ENCODE data around the gene S100A5.

Gene S100A5

DNA sequence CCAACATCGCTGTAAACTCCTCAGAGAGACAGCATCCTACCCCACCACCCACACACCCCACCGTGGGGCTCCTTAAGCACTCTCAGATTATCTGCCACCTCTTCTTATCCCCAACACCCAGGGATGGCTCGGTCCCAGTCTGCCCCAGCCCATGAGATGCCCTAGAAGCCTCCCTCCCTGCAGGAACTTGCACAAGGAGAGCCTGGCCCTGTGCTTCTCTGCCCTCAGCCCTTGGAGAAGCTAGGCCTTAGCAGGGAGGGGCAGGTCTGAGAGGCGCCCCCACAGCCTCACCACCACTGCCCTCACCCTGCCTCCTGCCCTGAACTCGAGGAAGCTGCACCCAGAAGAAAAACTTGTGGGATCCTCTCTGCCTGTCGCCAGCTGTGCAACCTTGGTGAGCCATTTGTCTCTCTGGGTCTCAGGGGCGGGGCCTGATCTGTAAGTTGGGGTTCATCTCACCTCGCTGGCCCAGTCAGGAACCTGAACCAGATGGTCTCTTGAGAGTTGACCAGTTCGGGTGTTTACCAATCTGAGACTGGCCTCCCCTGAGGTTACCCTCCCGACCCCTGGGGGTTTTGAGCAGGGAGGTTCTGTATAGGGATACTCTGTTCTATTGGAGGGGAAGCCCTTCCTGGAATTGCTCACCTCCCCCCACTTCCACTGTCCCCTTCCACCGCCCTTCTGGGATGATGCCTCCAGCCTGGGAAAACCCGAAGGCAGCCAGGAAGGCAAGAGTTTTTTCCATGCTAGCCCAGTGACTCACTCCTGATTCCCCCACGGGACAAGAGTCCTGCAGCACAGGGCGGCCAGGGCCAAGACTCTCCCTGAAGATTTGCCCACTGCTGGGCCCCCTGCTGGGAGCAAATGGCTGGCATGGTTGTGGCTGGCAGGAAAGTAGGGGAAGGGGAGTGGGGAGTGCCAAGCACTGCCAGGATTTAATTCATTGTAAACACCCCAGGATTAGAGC is 8.3 kb upstream of the S100A5 start, which contains the start of gene S100A3:
Gene S100A3, minus strand, starts transcription at position 537 of the 967 bp plus-strand sequence. CDS start 773 bp downstream, outside the sequence.
- no peaks in the 10 kb centered on the region for H3K9me3 Mint-ChIP-seq
- peaks cover 65% of the 10 kb centered on the region for H3K4me1 Mint-ChIP-seq
- peaks cover 34% of the 10 kb centered on the region for H3K27me3 Mint-ChIP-seq
- H3K4me3 Mint-ChIP-seq = no peak within 1 kb of the TSS
- H3K27ac Mint-ChIP-seq = peak within 1 kb of the TSS; percentile 71
- DNase-seq = peak; percentile 19
- CTCF ChIA-PET = interaction anchor here (2.0 kb wide), 1 partner anchor 17 kb away, joined by 7 read pairs; no protein-coding TSS in a partner anchor
- H3K36me3 Mint-ChIP-seq = peaks cover 15% of the 10 kb centered on the region

DNA sequence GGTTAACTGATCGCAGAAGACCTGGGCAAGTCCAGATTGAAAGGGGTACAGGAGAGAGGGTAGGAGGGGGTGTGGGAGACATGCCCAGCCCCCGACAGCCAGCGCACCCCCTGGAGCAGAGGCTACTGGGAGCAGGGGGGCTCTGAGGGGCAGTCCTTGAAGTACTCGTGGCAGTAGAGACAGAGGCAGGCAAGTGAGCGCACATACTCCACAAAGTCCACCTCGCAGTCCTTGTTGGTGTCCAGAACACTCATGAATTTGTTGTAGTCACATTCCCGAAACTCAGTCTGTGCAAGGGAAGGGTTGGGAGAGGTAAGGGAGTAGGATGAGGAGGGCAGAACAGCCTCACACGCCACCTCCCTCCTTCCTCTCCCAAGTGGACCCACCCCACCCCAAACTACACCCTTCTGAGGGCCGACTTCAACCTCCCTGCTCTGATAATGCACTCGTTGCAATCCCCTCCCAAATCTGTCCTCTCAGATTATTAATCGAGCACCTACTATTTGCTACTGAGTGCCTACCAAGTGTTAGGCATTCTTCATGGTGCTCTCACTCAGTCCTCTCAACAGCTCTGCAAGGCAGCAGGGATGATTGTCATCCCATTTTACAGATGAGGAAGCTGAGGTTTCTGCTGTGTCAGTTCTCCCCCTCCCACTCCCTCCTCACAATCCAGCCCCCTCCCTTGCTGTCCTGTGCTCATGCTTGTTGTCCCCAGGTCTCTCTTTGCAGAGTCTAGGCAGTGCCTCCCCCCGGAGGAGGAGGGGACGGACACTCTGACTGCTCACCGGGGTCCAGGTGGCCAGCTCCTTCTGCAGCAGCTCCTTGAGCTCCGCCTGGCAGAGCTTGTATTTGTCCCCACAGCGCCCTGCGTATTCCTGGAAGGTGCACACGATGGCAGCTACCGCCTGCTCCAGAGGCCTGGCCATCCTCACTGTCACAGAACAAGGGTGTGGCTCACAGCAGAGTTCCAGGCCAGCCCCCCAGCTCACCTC is 7.1 kb upstream of the S100A5 start:
- Mint-ChIP-seq H3K27me3 (peaks cover 22% of the 10 kb centered on the region), H3K4me3 (no peak overlapping the region), H3K4me1 (peaks cover 71% of the 10 kb centered on the region), H3K9me3 (no peaks in the 10 kb centered on the region), H3K27ac (peak overlapping the region; percentile 71), H3K36me3 (peaks cover 27% of the 10 kb centered on the region)
- CTCF ChIA-PET = no interaction called here
- DNase-seq = peak; percentile 20

DNA sequence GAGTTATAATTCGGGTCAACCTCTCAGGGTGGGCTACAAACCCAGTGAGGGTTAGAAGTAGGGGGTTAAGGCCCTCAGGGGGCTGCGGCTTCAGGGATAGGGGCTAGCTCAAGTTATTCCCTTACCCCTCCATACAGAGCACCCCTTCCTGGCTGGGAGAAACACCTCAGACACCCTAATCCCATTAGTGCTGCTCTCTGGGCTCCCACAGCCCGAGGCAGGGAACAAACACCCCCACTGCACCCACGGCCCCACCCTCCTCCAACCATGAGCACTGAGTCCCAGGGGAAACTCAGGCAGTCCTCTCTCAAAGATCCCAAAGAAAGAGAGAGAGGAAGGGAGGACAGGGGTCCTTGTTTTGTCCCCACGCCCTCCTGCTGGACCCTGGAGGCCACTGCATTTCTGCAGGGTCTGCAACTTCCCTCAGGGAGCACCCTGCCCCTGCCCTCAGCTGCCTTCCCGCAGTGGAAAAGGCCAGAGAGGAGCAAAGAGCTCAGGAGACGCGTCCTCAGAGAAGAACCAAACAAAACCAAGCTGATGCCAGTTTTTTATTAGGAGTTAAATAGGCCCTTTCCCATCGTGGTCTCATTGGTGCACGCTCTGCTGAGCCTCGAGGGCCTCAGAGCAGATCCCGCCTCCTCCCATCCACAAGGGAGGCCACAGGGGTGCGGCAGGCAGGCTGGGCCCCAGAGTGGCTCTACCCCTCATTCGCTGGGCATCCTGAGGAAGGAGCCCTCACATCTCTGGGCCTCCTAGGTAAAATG is 6.2 kb upstream of the S100A5 start:
- CTCF ChIA-PET = interaction anchor here (0.5 to 5.0 kb wide), 4 partner anchors 13 to 37 kb away, joined by 3 to 74 read pairs (median 10); partner anchors contain the start of gene S100A6
- no peaks in the 10 kb centered on the region for H3K9me3 Mint-ChIP-seq
- H3K4me3 Mint-ChIP-seq = peak overlapping the region; percentile 93
- peak overlapping the region; percentile 99 for H3K27ac Mint-ChIP-seq
- H3K27me3 Mint-ChIP-seq = peaks cover 22% of the 10 kb centered on the region
- peaks cover 36% of the 10 kb centered on the region for H3K36me3 Mint-ChIP-seq
- H3K4me1 Mint-ChIP-seq = peaks cover 80% of the 10 kb centered on the region
- peak; percentile 5 for DNase-seq

DNA sequence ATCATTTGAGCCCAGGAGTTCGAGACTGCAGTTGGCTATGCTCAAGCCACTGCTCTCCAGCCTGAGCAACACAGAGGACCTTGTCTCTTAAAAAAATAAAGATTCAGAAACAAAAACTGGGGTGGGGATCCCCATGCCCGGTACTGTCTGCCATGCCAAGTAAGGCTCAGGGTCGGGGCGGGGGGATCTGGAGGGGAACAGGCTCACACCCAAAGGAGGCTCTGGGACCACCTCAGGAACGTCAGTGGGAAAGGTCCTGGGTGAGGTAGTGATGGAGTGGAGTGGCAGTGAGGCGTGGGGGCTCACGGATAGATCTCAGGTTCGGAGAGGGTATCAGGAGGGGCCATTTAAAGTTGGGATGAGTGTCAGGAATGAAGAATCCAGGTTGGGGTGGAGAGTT is 5.6 kb upstream of the S100A5 start:
- peaks cover 86% of the 10 kb centered on the region for H3K4me1 Mint-ChIP-seq

DNA sequence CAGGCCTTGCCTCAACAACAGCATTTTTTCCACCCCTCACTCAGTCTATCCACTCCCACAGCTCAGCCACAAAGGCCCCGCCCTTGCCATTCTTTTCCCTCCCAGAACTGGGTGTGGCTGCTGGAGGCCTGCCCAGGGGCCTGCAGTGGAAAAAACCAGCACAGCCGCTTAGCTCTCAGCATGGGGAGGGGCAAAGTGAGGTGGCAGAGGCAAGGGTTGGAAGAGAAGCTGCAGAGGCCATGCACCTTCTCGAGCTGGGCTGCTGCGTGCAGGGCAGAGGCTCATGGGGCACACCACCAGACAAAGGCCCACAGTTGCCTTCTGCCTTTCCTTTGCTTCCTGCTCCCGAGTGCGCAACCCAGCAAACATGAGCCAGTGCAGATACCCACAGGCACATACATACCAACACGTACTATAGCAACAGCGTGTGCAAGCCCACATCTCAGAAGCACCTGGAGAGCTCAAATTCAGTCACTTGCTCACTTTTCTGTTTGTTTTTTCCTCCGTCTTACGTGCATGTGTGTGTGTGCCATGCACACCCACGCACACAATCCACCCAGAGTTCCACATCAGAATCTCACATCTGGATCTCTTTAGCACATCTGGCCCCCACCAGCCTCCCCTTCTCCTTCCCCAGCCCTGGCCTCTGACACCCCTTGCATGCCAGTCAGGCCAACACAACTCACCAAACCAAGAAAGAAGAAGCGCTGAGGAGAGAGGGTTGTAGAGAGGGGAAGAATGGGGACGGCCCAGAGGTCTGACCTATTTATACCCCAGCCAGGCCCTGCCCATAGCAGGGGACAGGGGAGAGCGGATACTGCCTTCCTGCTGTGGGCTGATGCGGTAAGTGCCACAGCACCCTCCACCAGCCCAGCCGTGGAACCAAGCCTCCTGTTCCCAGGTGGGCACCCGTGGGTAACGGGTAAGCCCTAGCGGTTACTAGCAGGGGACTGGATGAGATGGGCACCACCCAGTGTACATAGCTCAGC is 4.6 kb upstream of the S100A5 start, which contains the start of gene S100A4:
Gene S100A4, minus strand, starts transcription at position 740 of the 989 bp plus-strand sequence. CDS start 1,012 bp downstream, outside the sequence.
- DNase-seq = peak; percentile 96
- no peaks in the 10 kb centered on the region for H3K9me3 Mint-ChIP-seq
- H3K36me3 Mint-ChIP-seq = peaks cover 47% of the 10 kb centered on the region
- peak within 1 kb of the TSS; percentile 99 for H3K27ac Mint-ChIP-seq
- CTCF ChIA-PET = interaction anchor here (1.1 to 5.0 kb wide), 7 partner anchors 8 to 35 kb away, joined by 3 to 74 read pairs (median 6); partner anchors contain the start of genes S100A2 and S100A6
- H3K4me3 Mint-ChIP-seq = peak within 1 kb of the TSS; percentile 93
- peaks cover 94% of the 10 kb centered on the region for H3K4me1 Mint-ChIP-seq
- H3K27me3 Mint-ChIP-seq = peaks cover 18% of the 10 kb centered on the region

More for the DNA sequence above, 5.6 kb upstream of the S100A5 start:
- peaks cover 41% of the 10 kb centered on the region for H3K36me3 Mint-ChIP-seq
- no peaks in the 10 kb centered on the region for H3K9me3 Mint-ChIP-seq
- peak overlapping the region; percentile 93 for H3K4me3 Mint-ChIP-seq
- peak; percentile 18 for DNase-seq
- peaks cover 22% of the 10 kb centered on the region for H3K27me3 Mint-ChIP-seq
- peak overlapping the region; percentile 99 for H3K27ac Mint-ChIP-seq
- CTCF ChIA-PET = interaction anchor here (0.5 to 5.0 kb wide), 4 partner anchors 13 to 36 kb away, joined by 3 to 74 read pairs (median 10); partner anchors contain the start of gene S100A6

DNA sequence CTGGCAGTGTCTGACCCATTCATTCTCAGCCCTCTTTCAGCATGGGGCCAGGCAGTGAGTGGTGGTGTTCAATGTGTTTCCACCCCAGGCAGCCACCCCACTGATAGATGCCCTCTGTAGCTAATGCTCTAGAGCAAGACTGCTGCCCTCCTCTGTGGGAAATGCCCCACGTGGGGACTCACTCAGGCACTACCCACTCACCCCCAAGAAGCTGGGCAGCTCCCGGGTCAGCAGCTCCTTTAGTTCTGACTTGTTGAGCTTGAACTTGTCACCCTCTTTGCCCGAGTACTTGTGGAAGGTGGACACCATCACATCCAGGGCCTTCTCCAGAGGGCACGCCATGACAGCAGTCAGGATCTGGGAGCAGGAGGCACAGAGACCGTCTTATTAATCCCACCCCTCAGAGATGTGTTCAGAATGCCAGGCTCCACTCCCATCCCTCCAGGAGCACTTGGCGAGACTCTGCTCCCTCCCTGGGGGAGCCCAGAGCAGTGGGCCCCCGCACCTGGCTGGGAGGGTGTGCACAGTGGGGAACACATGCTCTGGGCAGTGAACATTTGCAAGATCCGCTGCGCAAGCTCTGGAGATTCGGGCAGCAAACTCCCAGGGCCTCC is 3.8 kb upstream of the S100A5 start:
- peaks cover 97% of the 10 kb centered on the region for H3K4me1 Mint-ChIP-seq
- peaks cover 10% of the 10 kb centered on the region for H3K27me3 Mint-ChIP-seq
- peak overlapping the region; percentile 99 for H3K27ac Mint-ChIP-seq
- peak overlapping the region; percentile 93 for H3K4me3 Mint-ChIP-seq
- peaks cover 52% of the 10 kb centered on the region for H3K36me3 Mint-ChIP-seq
- no peaks in the 10 kb centered on the region for H3K9me3 Mint-ChIP-seq
- peak; percentile 20 for DNase-seq
- CTCF ChIA-PET = interaction anchor here (0.6 to 5.0 kb wide), 7 partner anchors 9 to 32 kb away, joined by 3 to 74 read pairs (median 6); partner anchors contain the start of genes S100A2 and S100A6

DNA sequence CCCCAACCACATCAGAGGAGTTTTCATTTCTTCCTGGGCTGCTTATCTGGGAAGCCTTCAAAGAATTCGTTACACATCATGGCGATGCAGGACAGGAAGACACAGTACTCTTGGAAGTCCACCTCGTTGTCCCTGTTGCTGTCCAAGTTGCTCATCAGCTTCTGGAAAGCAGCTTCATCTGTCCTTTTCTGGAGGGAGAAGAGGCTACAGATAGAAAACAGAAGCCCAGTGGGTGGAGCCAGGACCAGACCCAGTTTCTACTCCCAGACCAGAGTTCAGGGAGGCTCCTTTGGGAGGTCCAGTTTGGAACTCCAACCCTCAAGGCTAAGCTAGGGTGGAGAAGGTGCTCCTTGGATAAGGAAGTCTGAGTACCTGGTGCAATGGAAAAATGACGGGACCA is 3.0 kb upstream of the S100A5 start:
- Mint-ChIP-seq H3K9me3 (no peaks in the 10 kb centered on the region), H3K4me3 (peak overlapping the region; percentile 93), H3K4me1 (peaks cover 91% of the 10 kb centered on the region), H3K27ac (peak overlapping the region; percentile 99), H3K36me3 (peaks cover 54% of the 10 kb centered on the region), H3K27me3 (peaks cover 1% of the 10 kb centered on the region)
- peak; percentile 10 for DNase-seq
- CTCF ChIA-PET = interaction anchor here (0.6 to 5.0 kb wide), 5 partner anchors 10 to 32 kb away, joined by 3 to 74 read pairs (median 4); partner anchors contain the start of gene S100A6

DNA sequence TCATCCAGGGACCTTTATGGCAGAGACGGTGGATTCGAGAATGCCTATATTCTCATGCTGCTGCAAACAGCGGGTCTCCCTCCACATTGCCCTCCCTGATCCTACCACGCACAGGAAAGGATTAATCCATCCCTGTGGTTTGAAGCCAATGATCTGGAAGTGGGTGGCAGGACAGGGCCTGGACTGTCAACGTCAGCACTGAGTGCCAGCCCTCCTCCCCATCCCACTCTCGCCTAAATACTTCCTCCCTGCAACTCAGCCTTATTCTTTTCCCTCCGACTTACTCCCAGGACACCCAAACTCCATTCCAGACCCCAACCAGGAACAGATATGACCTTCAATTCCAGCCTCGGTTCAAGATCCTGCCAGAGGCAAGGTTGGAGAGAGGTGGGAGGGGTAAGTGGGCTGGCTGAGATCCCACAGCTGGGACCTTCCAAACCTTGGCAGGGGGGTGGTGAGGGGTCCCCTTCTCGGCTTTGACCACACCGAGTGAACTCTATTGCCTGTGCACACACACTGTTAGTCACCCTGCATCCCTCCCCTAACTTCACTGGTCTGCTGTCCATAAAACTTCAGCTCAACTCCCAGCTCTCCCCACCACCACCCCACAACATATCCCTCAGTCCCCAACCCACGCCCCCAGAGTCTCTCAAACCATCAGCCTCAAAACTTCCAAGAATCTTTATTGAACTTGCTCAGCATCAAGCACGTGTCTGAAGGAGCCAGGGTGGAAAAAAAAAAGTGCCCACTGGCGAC is 2.4 kb upstream of the S100A5 start:
- no peaks in the 10 kb centered on the region for H3K27me3 Mint-ChIP-seq
- peaks cover 89% of the 10 kb centered on the region for H3K4me1 Mint-ChIP-seq
- H3K4me3 Mint-ChIP-seq = peak overlapping the region; percentile 56
- H3K9me3 Mint-ChIP-seq = no peaks in the 10 kb centered on the region
- peaks cover 54% of the 10 kb centered on the region for H3K36me3 Mint-ChIP-seq
- CTCF ChIA-PET = interaction anchor here (1.8 to 5.0 kb wide), 3 partner anchors 9 to 29 kb away, joined by 4 to 74 read pairs (median 17); partner anchors contain the start of gene S100A6
- DNase-seq = peak; percentile 14
- peak overlapping the region; percentile 93 for H3K27ac Mint-ChIP-seq

DNA sequence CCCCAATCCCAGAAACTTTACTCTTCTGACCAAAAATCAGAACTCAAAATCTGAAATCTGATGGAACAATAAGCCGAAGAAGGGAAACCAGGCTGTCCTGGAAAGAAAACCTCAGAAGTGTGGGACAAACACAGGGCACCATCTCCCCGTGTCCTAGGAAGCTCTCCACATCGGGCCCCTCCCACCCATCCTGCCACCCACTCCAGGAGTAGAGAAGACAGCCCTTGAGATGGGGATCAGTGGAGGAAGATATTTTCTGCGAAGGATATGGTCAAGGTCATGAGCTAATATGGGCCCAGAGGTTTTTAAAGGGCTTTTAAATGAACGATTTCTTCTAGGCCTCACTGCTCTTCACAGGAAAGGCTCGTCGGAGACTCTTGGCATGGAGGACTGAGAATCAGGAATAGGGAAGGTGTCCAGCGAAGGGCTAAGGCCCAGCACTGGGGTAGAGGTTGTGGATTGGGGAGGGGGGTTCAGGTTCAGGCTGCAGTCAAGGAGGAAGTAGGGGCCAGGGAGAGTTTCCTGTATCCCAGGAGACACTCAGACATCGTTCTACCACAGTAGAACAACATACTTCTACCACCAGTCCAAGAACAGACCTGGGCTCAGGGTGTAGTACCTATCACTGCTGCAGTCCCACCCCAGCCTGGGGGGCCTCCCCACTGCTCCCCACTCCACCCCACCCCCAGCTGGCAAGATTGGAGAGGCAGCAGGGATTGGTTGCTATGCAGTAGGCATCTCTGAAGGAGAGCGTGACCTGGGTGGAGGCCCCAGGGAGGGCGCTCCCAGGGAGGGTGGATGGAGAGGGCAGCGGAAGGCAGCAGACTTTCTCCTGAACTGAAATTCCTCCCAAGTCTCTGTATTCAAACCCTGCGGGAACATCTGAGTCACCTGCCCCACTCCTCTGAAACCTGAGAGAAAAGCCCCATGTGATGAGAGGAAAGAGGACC is 1.2 kb upstream of the S100A5 start:
- peak overlapping the region; percentile 93 for H3K27ac Mint-ChIP-seq
- H3K36me3 Mint-ChIP-seq = peaks cover 54% of the 10 kb centered on the region
- peaks cover 91% of the 10 kb centered on the region for H3K4me1 Mint-ChIP-seq
- DNase-seq = peak; percentile 18
- H3K9me3 Mint-ChIP-seq = no peaks in the 10 kb centered on the region
- no peaks in the 10 kb centered on the region for H3K27me3 Mint-ChIP-seq
- CTCF ChIA-PET = interaction anchor here (1.1 to 5.0 kb wide), 5 partner anchors 8 to 31 kb away, joined by 3 to 74 read pairs (median 6); partner anchors contain the start of genes S100A2 and S100A6
- H3K4me3 Mint-ChIP-seq = no peak overlapping the region

Data from activated naive CD4-positive, alpha-beta T cell treated with anti-CD3 and anti-CD28 coated beads, Interleukin-2, amount 10 ng/mL, durations not matched to agents 7 days and 5 days (primary cell).